ENCODE results near the gene PRKCE. TPM values are rescaled to one million over a fixed set of nuclear protein-coding genes. Genes with fewer than 3 reads are reported as not detected.

Gene PRKCE
- total RNA-seq, 1 donor from 2014 or later: 12.0 TPM

DNA sequence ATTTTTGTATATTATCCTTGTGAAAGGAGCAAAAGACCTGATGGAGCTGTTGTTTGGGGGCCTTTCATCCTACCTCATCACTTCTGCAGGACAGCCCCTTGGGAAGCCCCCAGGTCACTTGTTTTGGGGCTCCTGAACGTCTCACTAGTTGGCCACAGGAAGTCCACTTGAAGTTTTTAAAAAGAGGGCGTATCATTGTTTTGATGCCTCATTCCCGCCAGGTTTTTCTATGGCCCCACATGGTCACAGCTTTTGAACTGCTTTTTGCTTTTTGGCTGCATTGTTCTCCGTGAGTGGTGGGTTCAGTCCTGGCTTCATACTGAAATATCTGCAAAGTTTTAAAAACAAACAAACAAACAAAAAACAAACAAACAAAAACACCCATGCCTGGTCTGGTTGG, 216.3 kb downstream of the PRKCE start:
- no peaks in the 10 kb centered on the region for H3K27me3 Mint-ChIP-seq (ENCODE audit: low read depth)
- no peak overlapping the region for H3K4me3 Mint-ChIP-seq (ENCODE audit: unreplicated experiment)
- no peak for DNase-seq (ENCODE audit: low spot score)
- TF ChIP-seq, protein P1, sequence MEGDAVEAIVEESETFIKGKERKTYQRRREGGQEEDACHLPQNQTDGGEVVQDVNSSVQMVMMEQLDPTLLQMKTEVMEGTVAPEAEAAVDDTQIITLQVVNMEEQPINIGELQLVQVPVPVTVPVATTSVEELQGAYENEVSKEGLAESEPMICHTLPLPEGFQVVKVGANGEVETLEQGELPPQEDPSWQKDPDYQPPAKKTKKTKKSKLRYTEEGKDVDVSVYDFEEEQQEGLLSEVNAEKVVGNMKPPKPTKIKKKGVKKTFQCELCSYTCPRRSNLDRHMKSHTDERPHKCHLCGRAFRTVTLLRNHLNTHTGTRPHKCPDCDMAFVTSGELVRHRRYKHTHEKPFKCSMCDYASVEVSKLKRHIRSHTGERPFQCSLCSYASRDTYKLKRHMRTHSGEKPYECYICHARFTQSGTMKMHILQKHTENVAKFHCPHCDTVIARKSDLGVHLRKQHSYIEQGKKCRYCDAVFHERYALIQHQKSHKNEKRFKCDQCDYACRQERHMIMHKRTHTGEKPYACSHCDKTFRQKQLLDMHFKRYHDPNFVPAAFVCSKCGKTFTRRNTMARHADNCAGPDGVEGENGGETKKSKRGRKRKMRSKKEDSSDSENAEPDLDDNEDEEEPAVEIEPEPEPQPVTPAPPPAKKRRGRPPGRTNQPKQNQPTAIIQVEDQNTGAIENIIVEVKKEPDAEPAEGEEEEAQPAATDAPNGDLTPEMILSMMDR (IDR thresholded peaks at IDR 0.05): no peak
- H3K27ac Mint-ChIP-seq (ENCODE audit: unreplicated experiment): no peak overlapping the region
- no peaks in the 10 kb centered on the region for H3K9me3 Mint-ChIP-seq (ENCODE audit: low read depth)
- H3K36me3 Mint-ChIP-seq (ENCODE audit: low read depth): no peaks in the 10 kb centered on the region
- peaks cover 8% of the 10 kb centered on the region for H3K4me1 Mint-ChIP-seq (ENCODE audit: low read depth)

DNA sequence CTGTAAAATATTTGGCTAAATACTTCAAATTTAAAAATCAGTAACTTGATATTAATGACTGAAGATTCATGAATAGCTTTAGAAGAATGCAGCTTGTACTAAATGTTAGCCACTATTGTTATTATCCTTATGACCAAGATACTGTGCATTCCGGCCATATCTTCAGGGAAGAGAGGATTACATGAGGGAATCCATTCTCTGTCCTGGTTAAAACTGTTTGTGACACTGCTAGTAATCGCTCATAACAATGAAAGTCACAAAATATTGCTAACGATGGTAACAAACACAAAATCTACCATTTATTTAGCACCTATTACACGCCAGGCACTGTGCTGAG, 217.7 kb downstream of the PRKCE start:
- H3K27ac Mint-ChIP-seq (ENCODE audit: unreplicated experiment): no peak overlapping the region

DNA sequence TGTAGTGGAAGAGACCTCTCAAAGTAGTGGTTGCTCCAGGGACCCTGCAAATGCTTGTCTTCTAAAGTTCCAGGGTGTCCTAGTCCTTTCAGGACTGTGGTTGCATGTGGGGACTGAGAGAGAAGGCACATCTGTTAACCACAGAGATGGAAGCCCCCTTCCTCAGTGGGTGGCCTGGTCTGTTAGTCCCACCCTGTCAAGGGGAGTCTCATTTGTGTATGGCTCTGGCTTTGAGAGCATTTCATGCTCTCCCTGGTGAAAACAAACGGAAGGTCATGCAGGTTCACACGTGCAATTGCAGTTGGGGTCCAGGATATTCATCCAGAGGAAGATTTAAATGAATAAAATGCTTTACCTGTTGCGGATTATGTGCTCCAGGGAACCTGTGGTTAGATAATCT, 219.6 kb downstream of the PRKCE start:
- H3K9me3 Mint-ChIP-seq (ENCODE audit: low read depth): peaks cover 4% of the 10 kb centered on the region
- no peaks in the 10 kb centered on the region for H3K27me3 Mint-ChIP-seq (ENCODE audit: low read depth)
- DNase-seq (ENCODE audit: low spot score): no peak
- no peak overlapping the region for H3K4me3 Mint-ChIP-seq (ENCODE audit: unreplicated experiment)
- TF ChIP-seq, protein P1 (IDR thresholded peaks at IDR 0.05): no peak
- no peak overlapping the region for H3K27ac Mint-ChIP-seq (ENCODE audit: unreplicated experiment)
- H3K36me3 Mint-ChIP-seq (ENCODE audit: low read depth): peaks cover 6% of the 10 kb centered on the region
- peaks cover 8% of the 10 kb centered on the region for H3K4me1 Mint-ChIP-seq (ENCODE audit: low read depth)

More for the DNA sequence above, 217.7 kb downstream of the PRKCE start:
- H3K36me3 Mint-ChIP-seq (ENCODE audit: low read depth): no peaks in the 10 kb centered on the region
- H3K4me1 Mint-ChIP-seq (ENCODE audit: low read depth): peaks cover 8% of the 10 kb centered on the region
- no peak for DNase-seq (ENCODE audit: low spot score)
- no peak overlapping the region for H3K4me3 Mint-ChIP-seq (ENCODE audit: unreplicated experiment)
- H3K9me3 Mint-ChIP-seq (ENCODE audit: low read depth): no peaks in the 10 kb centered on the region
- TF ChIP-seq, protein P1 (IDR thresholded peaks at IDR 0.05): no peak
- H3K27me3 Mint-ChIP-seq (ENCODE audit: low read depth): no peaks in the 10 kb centered on the region

DNA sequence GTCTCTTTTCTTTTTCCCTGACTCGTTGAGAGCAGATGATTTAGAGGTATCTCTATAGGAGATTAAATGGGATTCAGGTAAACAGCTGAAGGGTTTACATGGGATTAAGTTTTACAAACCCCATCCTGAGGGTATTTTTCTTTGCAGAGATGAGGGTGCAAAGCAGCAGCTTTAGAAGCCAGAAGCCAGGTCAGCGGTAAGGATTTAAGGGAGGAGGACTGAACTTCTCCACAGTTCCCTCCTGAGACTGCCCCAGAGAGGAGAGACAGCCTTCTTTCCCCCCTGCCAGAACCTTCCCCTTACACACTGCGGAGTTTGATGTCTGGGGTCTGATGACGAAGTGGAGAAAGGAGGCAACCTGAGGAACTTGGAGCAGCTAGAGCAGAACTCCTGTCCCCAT, 220.1 kb downstream of the PRKCE start:
- DNase-seq (ENCODE audit: low spot score): no peak
- Mint-ChIP-seq H3K27ac (ENCODE audit: unreplicated experiment) (no peak overlapping the region), H3K27me3 (ENCODE audit: low read depth) (no peaks in the 10 kb centered on the region), H3K4me1 (ENCODE audit: low read depth) (peaks cover 8% of the 10 kb centered on the region), H3K9me3 (ENCODE audit: low read depth) (peaks cover 9% of the 10 kb centered on the region), H3K4me3 (ENCODE audit: unreplicated experiment) (no peak overlapping the region), H3K36me3 (ENCODE audit: low read depth) (peaks cover 11% of the 10 kb centered on the region)
- TF ChIP-seq, protein P1 (IDR thresholded peaks at IDR 0.05): no peak

DNA sequence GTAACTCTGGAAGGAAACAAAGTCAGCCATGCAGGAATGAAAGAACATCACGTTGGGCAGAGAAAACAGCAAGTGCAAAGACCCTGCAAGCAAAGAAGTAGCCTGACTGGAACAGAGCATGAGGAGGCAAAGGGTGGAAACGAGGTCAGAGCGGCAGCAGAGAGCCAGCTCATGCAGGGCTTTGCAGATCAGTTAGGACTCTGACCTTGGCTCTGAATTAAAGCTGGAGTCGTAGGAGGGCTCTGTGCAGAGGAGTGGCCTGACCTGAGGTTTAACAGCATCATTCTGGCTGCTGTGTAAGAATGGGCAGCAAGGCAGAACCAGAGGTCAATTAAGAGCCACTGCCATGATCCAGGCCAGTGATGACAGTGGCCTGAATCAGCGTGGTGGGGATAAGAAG, 220.7 kb downstream of the PRKCE start:
- H3K27ac Mint-ChIP-seq (ENCODE audit: unreplicated experiment): no peak overlapping the region
- no peak overlapping the region for H3K4me3 Mint-ChIP-seq (ENCODE audit: unreplicated experiment)
- H3K36me3 Mint-ChIP-seq (ENCODE audit: low read depth): peaks cover 14% of the 10 kb centered on the region
- no peaks in the 10 kb centered on the region for H3K27me3 Mint-ChIP-seq (ENCODE audit: low read depth)
- H3K9me3 Mint-ChIP-seq (ENCODE audit: low read depth): peaks cover 14% of the 10 kb centered on the region
- H3K4me1 Mint-ChIP-seq (ENCODE audit: low read depth): peaks cover 8% of the 10 kb centered on the region
- TF ChIP-seq, protein P1 (IDR thresholded peaks at IDR 0.05): no peak
- no peak for DNase-seq (ENCODE audit: low spot score)
